ENCODE measurements around the gene NAPG.

Gene NAPG

DNA sequence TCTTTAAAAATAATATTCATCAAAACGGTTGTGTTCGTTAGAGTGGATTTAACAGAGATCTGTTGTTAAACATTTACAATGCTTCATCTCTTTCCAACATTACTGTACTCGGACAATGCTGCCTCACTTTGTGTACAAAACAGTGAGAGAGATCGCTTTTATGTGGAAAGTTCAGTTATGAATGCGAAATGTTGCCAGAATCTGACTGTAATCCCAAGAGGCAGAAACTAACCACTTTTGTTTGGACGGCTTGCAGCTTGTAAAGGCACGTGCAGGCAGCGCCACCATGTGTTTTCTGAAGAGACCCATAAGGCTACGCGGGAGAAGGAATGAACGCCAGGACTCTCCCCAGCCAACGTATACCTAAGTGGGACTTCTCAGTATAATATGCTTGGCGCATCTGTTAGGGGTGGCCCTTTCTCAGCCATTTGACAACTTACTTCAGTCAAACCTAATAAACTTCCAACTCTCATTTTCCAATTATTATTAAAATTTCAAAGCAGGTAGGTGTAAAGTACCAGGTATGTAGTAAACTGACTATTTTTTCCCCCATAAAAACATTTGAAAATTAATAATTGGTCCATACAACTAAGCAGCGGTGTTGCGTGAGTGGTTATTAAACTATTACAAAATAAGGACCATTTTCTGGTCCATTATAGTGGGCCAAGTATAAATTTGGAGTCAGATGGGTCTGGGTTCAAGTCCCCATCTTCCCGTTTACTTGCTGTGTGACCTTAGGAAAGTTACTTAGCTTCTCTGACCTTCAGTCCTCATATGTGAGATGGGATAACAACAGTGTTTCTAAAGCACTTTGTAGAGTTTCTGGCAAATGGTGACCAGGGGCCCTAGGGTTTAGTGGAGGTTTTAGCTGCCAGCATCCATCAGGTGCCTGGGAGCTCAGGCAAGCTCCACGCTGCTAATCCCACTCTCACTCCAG is 5.6 kb upstream of the NAPG start:
- H3K4me3 ChIP-seq (replicated peaks; ENCODE audit: low read depth, low read length) = peak overlapping the region; percentile 12
- DNase-seq (ENCODE audit: low read depth) = peak; percentile 97
- TF ChIP-seq, protein P1, sequence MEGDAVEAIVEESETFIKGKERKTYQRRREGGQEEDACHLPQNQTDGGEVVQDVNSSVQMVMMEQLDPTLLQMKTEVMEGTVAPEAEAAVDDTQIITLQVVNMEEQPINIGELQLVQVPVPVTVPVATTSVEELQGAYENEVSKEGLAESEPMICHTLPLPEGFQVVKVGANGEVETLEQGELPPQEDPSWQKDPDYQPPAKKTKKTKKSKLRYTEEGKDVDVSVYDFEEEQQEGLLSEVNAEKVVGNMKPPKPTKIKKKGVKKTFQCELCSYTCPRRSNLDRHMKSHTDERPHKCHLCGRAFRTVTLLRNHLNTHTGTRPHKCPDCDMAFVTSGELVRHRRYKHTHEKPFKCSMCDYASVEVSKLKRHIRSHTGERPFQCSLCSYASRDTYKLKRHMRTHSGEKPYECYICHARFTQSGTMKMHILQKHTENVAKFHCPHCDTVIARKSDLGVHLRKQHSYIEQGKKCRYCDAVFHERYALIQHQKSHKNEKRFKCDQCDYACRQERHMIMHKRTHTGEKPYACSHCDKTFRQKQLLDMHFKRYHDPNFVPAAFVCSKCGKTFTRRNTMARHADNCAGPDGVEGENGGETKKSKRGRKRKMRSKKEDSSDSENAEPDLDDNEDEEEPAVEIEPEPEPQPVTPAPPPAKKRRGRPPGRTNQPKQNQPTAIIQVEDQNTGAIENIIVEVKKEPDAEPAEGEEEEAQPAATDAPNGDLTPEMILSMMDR (IDR thresholded peaks at IDR 0.05; ENCODE audit: low read length, missing control alignments) = peak; percentile 75

DNA sequence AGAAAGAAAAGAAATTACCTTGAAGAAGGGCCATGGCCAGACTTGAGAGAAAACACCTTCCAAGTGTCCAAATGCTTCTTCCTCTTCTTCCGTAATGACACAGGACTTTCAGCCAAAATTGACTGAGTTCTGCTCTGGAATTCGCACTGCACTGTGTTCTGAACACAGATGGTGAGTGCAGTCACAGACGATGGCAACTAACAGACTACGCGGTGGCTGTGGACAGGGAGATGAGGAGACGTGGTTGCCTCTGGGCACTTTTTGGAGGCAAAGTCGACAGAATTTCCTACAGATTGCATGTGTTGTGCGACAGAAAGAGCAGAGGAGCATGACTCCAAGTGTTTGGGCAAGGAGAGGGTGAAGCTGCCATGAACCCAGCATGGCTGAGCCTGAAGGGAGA is 4.3 kb upstream of the NAPG start:
- H3K4me3 ChIP-seq (replicated peaks; ENCODE audit: low read depth, low read length) = no peak overlapping the region
- DNase-seq (ENCODE audit: low read depth) = no peak
- TF ChIP-seq, protein P1 (IDR thresholded peaks at IDR 0.05; ENCODE audit: low read length, missing control alignments) = no peak

DNA sequence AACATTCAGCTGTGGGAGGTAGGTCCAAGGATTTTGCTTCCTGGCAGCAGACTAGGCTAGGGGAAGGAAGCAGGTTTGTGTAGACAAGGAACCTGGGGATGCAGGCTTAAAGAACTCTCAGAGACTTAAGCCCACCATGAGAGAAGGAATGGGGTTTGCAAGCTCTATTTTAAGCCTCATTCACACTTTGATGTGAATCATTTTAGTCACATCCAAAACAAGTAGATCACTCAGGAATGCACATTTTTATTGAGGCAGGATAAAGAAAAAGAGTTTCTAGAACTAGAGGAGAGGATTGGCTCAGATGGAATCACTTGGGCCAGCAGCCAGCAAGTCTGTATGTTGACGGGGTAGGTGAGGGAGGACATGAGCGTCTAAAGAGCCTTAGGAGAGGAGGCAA is 3.3 kb upstream of the NAPG start:
- TF ChIP-seq, protein P1 (IDR thresholded peaks at IDR 0.05; ENCODE audit: low read length, missing control alignments) = no peak
- no peak for DNase-seq (ENCODE audit: low read depth)
- H3K4me3 ChIP-seq (replicated peaks; ENCODE audit: low read depth, low read length) = no peak overlapping the region

DNA sequence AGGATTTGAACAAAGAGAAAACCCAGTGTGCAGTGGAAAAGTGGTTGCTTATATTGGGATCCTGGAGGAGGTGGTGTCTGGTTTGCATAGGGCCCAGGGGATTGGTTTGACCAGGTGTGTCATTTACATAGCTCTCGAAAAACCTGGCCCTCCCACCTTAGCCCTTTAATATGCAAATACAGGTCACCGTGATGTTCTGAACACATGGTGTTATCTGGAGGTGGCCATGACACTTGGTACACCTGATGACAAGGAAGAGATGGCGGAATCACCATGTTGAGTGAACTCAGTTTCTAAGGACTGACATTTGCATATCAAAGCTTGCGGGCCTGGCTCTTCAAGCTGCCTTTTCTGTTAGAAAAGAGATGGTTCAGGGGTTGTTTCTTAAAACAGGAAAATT is 2.3 kb upstream of the NAPG start:
- H3K4me3 ChIP-seq (replicated peaks; ENCODE audit: low read depth, low read length) = no peak overlapping the region
- DNase-seq (ENCODE audit: low read depth) = no peak
- TF ChIP-seq, protein P1 (IDR thresholded peaks at IDR 0.05; ENCODE audit: low read length, missing control alignments) = no peak

DNA sequence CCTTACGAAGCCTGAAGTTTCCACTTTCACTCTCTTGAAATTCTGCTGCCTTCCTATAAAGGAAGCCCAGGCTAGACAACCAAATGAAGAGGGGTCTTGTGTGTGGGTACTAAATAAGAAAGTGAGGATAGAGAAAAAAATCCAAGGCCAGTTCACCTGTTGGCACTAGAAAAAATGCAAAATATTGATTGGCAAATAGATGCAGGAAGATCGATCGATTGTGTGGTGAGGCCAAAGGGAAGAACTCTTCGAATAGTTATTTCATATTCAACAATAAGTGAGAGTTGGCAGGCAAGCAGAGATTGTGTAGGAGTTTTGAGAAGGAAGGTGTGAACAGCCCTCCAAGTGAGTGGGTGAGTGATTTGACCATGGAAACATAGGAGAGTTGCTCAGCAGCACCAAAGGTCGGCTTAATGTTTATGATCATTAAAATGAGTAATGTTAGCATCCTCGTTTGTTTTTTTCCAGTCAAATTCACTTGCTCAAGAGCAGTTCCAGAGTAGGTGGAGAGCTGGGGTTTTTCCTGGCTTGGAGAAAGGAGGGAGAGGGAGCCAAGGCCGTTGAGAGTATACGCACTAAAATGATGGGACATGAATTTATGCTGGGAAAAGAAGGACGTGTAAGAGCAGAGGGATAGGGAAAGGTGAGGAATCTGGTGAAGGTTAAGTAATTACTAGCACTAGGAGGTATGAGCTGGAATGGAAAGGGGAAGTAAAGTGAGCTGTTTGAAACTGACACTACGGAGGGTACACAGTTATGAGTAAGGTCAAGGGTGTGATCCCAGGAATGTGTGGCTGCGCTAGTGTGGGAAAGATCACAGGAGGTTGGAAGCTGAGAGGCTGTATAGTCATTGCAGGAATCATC is 1.1 kb upstream of the NAPG start:
- TF ChIP-seq, protein P1 (IDR thresholded peaks at IDR 0.05; ENCODE audit: low read length, missing control alignments) = no peak
- no peak overlapping the region for H3K4me3 ChIP-seq (replicated peaks; ENCODE audit: low read depth, low read length)
- no peak for DNase-seq (ENCODE audit: low read depth)

DNA sequence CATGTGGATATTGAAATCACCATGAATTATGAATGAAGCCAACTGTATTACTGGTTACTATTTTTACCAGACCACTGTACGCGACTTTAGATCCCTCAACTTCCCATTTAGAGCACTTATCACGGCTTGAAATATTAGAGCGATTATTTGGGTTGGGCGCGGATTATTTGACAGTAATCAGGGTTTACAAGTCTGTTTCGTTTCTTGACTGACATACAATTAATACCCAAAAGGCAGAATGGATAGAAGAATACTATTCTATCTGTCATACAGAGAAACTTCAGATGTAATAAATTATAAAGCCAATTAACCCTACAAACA is 496 bp upstream of the NAPG start:
- DNase-seq (ENCODE audit: low read depth) = no peak
- H3K4me3 ChIP-seq (replicated peaks; ENCODE audit: low read depth, low read length) = peak overlapping the region; percentile 72
- TF ChIP-seq, protein P1 (IDR thresholded peaks at IDR 0.05; ENCODE audit: low read length, missing control alignments) = no peak

Measured in fibroblast of pulmonary artery (primary cell).